BLaER1 treated with 17β-estradiol and CSF1 and Interleukin-3, amounts not matched to agents 10 nM and 100 nM (cell line): Measurements from ENCODE around the gene E4F1.

Source experiments
- H3K27ac ChIP-seq, 11 experiments: shearing (Covaris generic); formaldehyde crosslinking; 2 replicates each; pipeline ENCODE4 v1.8.1; 2022
- H3K27me3 ChIP-seq, 11 experiments: shearing (Covaris generic); formaldehyde crosslinking; 2 replicates each; pipeline ENCODE4 v1.8.1; 2022
- H3K36me3 ChIP-seq, 11 experiments: shearing (Covaris generic); formaldehyde crosslinking; 2 replicates each; pipeline ENCODE4 v1.8.1; 2022
- H3K4me1 ChIP-seq, 10 experiments: shearing (Covaris generic); formaldehyde crosslinking; 2 replicates each; pipeline ENCODE4 v1.8.1; 2022
- H3K4me2 ChIP-seq, 11 experiments: shearing (Covaris generic); formaldehyde crosslinking; 2 replicates each; pipeline ENCODE4 v1.8.1; 2022
- H3K4me3 ChIP-seq, 10 experiments: shearing (Covaris generic); formaldehyde crosslinking; 2 replicates each; pipeline ENCODE4 v1.8.1; 2022
- H3K9ac ChIP-seq, 11 experiments: shearing (Covaris generic); formaldehyde crosslinking; 2 replicates each; pipeline ENCODE4 v1.8.1; 2022
- H3K9me3 ChIP-seq, 11 experiments: shearing (Covaris generic); formaldehyde crosslinking; replicated peaks in 1 of 11; 2 replicates each; pipeline ENCODE4 v1.8.1; 2022
- H4K20me1 ChIP-seq, 11 experiments: shearing (Covaris generic); formaldehyde crosslinking; 2 replicates each; pipeline ENCODE4 v1.8.1; 2022
- Cebpa-rat ChIP-seq, 11 experiments: shearing (Covaris generic); IDR thresholded peaks; 2 replicates each; pipeline ENCODE4 v1.8.1; 2022

Gene E4F1

DNA sequence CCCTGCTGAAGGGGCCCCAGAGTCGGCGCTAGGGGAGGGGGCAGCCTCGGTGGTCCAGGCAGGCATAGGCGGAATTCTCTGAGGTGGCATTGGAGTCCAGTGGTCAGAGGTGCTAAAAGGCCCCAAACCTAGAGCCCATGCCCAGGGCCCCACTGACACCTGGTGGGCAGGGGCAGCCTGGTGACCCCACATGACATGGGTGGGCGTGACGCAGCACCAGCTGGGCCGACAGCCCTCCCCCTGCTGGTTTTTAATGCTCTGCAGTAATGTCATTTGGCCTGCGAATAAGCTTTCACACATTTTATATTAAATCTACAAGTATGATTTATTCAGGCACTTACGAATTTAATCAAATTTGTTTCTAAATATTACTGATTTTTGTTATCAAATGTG, 46.7 kb downstream of the E4F1 start:
- Histone ChIP-seq H3K9ac (peak overlapping the region; percentile 92 to 99 (median 98); a peak in 17 of 22 replicates), H4K20me1 (peaks cover 28 to 75% (median 56%) of the 10 kb centered on the region in 11 experiments; a peak in 21 of 22 replicates), H3K36me3 (peaks cover 0 to 18% (median 11%) of the 10 kb centered on the region in 11 experiments; a peak in 20 of 22 replicates), H3K9me3 (no peaks in the 10 kb centered on the region), H3K4me2 (peak overlapping the region; percentile 89 to 99 (median 96)), H3K4me3 (peak overlapping the region in 2 of 10 experiments; percentile 72 to 78; a peak in 1 of 20 replicates), H3K27ac (no peak overlapping the region), H3K27me3 (no peaks in the 10 kb centered on the region), H3K4me1 (peaks cover 30 to 51% (median 38%) of the 10 kb centered on the region in 10 experiments)
- TF ChIP-seq Cebpa-rat (IDR thresholded peaks at IDR 0.05), result no peak

GRCh38 chr16:2270588-2271470, 47.4 kb downstream of the E4F1 start:
- H3K4me2 ChIP-seq, result peak overlapping the region in 3 of 11 experiments; percentile 10 to 97 (median 96); a peak in 2 of 22 replicates

GRCh38 chr16:2271848-2272461, 48.6 kb downstream of the E4F1 start:
- Histone ChIP-seq H3K4me2 (peak overlapping the region in 3 of 11 experiments; percentile 23 to 61 (median 58); a peak in 2 of 22 replicates), H3K27me3 (no peaks in the 10 kb centered on the region), H3K4me3 (no peak overlapping the region), H3K36me3 (peaks cover 0 to 8% (median 0%) of the 10 kb centered on the region in 11 experiments; a peak in 2 of 22 replicates), H3K4me1 (peaks cover 22 to 41% (median 29%) of the 10 kb centered on the region in 10 experiments), H3K9me3 (no peaks in the 10 kb centered on the region), H3K9ac (peak overlapping the region in 2 of 11 experiments; percentile 9 to 95; a peak in 2 of 22 replicates), H4K20me1 (peaks cover 10 to 56% (median 37%) of the 10 kb centered on the region in 11 experiments; a peak in 20 of 22 replicates), H3K27ac (no peak overlapping the region)
- no peak for TF ChIP-seq Cebpa-rat (IDR thresholded peaks at IDR 0.05)

More at GRCh38 chr16:2270588-2271470, 47.4 kb downstream of the E4F1 start:
- Histone ChIP-seq H3K4me1 (peaks cover 26 to 44% (median 37%) of the 10 kb centered on the region in 10 experiments), H3K9ac (peak overlapping the region in 8 of 11 experiments; percentile 33 to 98 (median 95); a peak in 13 of 22 replicates), H3K27ac (no peak overlapping the region), H3K36me3 (peaks cover 0 to 11% (median 4%) of the 10 kb centered on the region in 11 experiments; a peak in 20 of 22 replicates), H3K4me3 (no peak overlapping the region), H3K27me3 (no peaks in the 10 kb centered on the region), H4K20me1 (peaks cover 21 to 67% (median 48%) of the 10 kb centered on the region in 11 experiments; a peak in 21 of 22 replicates), H3K9me3 (no peaks in the 10 kb centered on the region)
- no peak for TF ChIP-seq Cebpa-rat (IDR thresholded peaks at IDR 0.05)

- H3K9me3 ChIP-seq, result no peaks in the 10 kb centered on the region
- H3K4me3 ChIP-seq, result no peak overlapping the region
- H3K4me1 ChIP-seq, result peaks cover 22 to 41% (median 29%) of the 10 kb centered on the region in 10 experiments
- no peak for TF ChIP-seq Cebpa-rat (IDR thresholded peaks at IDR 0.05)
- H3K9ac ChIP-seq, result peak overlapping the region in 4 of 11 experiments; percentile 3 to 31 (median 24); a peak in 4 of 22 replicates
- no peaks in the 10 kb centered on the region for H3K27me3 ChIP-seq
- peaks cover 0 to 8% (median 0%) of the 10 kb centered on the region in 11 experiments; a peak in 2 of 22 replicates for H3K36me3 ChIP-seq
- peaks cover 10 to 55% (median 30%) of the 10 kb centered on the region in 11 experiments; a peak in 19 of 22 replicates for H4K20me1 ChIP-seq
- H3K4me2 ChIP-seq, result 0 out of 22 replicates have a peak overlapping the region, but pooled peaks of 1 of the 11 experiments have one; percentile 61
- no peak overlapping the region for H3K27ac ChIP-seq
These were observed 50.1 kb downstream of the E4F1 start for GRCh38 chr16:2273484-2273883.

GRCh38 chr16:2273931-2274330, 50.5 kb downstream of the E4F1 start:
- Histone ChIP-seq H3K4me1 (peaks cover 21 to 40% (median 29%) of the 10 kb centered on the region in 10 experiments), H3K27ac (no peak overlapping the region), H3K36me3 (peaks cover 0 to 8% (median 0%) of the 10 kb centered on the region in 11 experiments; a peak in 2 of 22 replicates), H4K20me1 (peaks cover 10 to 57% (median 28%) of the 10 kb centered on the region in 11 experiments; a peak in 19 of 22 replicates), H3K9ac (peak overlapping the region in 5 of 11 experiments; percentile 3 to 31 (median 12); a peak in 5 of 22 replicates), H3K4me2 (no peak overlapping the region), H3K27me3 (no peaks in the 10 kb centered on the region), H3K9me3 (no peaks in the 10 kb centered on the region), H3K4me3 (no peak overlapping the region)
- no peak for TF ChIP-seq Cebpa-rat (IDR thresholded peaks at IDR 0.05)

GRCh38 chr16:2275476-2276367, 52.3 kb downstream of the E4F1 start:
- Histone ChIP-seq H3K4me3 (no peak overlapping the region), H3K4me1 (peaks cover 9 to 23% (median 14%) of the 10 kb centered on the region in 10 experiments; a peak in 18 of 20 replicates), H3K9ac (peak overlapping the region in 3 of 11 experiments; percentile 23 to 39 (median 30); a peak in 5 of 22 replicates), H4K20me1 (peaks cover 0 to 44% (median 10%) of the 10 kb centered on the region in 11 experiments; a peak in 13 of 22 replicates), H3K27ac (0 out of 22 replicates have a peak overlapping the region, but pooled peaks of 1 of the 11 experiments have one; percentile 3), H3K36me3 (peaks cover 0 to 8% (median 0%) of the 10 kb centered on the region in 11 experiments; a peak in 2 of 22 replicates), H3K27me3 (no peaks in the 10 kb centered on the region), H3K4me2 (peak overlapping the region in 5 of 11 experiments; percentile 14 to 28 (median 20); a peak in 6 of 22 replicates), H3K9me3 (no peaks in the 10 kb centered on the region)
- TF ChIP-seq Cebpa-rat (IDR thresholded peaks at IDR 0.05), result no peak

- H3K4me3 ChIP-seq, result no peak overlapping the region
- H3K9ac ChIP-seq, result peak overlapping the region in 3 of 11 experiments; percentile 23 to 39 (median 30); a peak in 4 of 22 replicates
- peaks cover 9 to 23% (median 14%) of the 10 kb centered on the region in 10 experiments; a peak in 18 of 20 replicates for H3K4me1 ChIP-seq
- no peaks in the 10 kb centered on the region for H3K9me3 ChIP-seq
- no peaks in the 10 kb centered on the region for H3K27me3 ChIP-seq
- peaks cover 0 to 35% (median 4%) of the 10 kb centered on the region in 11 experiments; a peak in 9 of 22 replicates for H4K20me1 ChIP-seq
- peaks cover 0 to 8% (median 0%) of the 10 kb centered on the region in 11 experiments; a peak in 2 of 22 replicates for H3K36me3 ChIP-seq
- no peak overlapping the region for H3K27ac ChIP-seq
- peak overlapping the region in 4 of 11 experiments; percentile 14 to 28 (median 22); a peak in 4 of 22 replicates for H3K4me2 ChIP-seq
- no peak for TF ChIP-seq Cebpa-rat (IDR thresholded peaks at IDR 0.05)
These were observed 53.2 kb downstream of the E4F1 start for GRCh38 chr16:2276368-2277195.
